ENCODE measurements around the gene BTNL3.
"Not testable (repeated sequence)": the region's sequence is repeated elsewhere in the genome, so short reads cannot be mapped to it uniquely, and the experiment has no call there.

The BTNL3 gene, protein sequence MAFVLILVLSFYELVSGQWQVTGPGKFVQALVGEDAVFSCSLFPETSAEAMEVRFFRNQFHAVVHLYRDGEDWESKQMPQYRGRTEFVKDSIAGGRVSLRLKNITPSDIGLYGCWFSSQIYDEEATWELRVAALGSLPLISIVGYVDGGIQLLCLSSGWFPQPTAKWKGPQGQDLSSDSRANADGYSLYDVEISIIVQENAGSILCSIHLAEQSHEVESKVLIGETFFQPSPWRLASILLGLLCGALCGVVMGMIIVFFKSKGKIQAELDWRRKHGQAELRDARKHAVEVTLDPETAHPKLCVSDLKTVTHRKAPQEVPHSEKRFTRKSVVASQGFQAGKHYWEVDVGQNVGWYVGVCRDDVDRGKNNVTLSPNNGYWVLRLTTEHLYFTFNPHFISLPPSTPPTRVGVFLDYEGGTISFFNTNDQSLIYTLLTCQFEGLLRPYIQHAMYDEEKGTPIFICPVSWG

DNA sequence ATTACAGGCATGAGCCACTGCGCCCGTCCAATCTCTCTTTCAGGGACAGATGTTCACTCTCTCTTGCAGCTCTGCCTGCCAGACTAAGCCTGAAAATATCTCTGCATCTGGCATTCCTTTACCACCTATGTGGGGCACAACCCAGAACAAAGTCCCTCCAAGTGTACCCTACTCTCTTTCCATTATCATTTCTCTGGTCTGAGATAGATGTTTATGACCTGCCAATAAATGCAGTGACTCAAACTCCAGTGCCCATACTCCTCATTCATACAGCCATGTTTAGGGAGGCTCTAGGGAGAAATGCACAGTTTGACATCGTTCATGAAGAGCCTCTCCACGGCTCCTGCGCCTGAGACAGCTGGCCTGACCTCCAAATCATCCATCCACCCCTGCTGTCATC lies at the start of gene BTNL3:
BTNL3 (plus strand) TSS at position 255 of the 400 bp plus-strand sequence. CDS start 183 bp downstream, outside the sequence.
- H3K4me3 ChIP-seq (ENCODE audit: low read depth, low read length): no peak within 1 kb of the TSS

DNA sequence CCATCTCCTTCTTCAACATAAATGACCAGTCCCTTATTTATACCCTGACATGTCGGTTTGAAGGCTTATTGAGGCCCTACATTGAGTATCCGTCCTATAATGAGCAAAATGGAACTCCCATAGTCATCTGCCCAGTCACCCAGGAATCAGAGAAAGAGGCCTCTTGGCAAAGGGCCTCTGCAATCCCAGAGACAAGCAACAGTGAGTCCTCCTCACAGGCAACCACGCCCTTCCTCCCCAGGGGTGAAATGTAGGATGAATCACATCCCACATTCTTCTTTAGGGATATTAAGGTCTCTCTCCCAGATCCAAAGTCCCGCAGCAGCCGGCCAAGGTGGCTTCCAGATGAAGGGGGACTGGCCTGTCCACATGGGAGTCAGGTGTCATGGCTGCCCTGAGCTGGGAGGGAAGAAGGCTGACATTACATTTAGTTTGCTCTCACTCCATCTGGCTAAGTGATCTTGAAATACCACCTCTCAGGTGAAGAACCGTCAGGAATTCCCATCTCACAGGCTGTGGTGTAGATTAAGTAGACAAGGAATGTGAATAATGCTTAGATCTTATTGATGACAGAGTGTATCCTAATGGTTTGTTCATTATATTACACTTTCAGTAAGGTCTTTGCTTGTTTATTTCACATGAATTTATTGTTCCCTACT lies 38.2 kb upstream of the BTNL3 start:
- no peak overlapping the region for H3K4me3 ChIP-seq (ENCODE audit: low read depth, low read length)

DNA sequence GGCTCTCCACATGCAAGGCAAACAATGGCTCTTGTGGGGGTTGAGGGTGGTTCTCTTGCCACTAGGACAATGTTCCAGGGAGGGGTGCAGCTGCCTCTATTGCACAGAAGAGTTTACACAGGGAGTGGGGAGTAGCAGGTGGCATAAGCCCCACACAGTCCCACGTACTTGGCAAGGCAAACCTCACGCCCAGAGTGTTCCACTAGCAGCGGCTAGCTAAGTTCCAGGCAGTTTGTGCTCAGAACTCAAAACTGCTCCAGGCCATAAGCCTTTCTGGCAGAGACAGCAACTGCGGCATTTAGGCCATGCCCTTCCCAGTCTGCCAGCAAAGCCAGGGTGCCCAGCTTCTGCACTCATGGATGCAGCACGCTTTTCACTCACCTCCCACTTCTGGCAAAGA lies 29.0 kb upstream of the BTNL3 start:
- no peak overlapping the region for H3K4me3 ChIP-seq (ENCODE audit: low read depth, low read length)

DNA sequence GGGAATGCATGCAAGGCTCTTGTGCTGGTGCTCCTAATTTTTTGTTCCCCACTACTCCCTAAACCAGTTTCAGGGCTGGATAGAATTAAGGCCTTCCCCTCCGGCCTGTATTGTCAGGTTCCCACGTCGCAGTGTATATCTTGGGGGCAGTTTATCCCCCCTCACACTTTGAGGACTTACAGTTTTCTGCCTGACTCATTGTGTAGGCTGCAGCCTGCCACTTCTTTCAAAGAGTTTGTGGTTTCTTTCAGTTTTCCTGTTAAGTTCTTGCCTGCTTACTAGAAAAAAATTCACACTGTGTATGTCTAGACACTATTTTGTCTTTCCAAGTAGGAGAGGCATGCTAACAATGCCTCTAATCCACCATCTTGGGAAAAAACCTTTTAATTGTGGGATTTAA lies 28.4 kb upstream of the BTNL3 start:
- no peak overlapping the region for H3K4me3 ChIP-seq (ENCODE audit: low read depth, low read length)

DNA sequence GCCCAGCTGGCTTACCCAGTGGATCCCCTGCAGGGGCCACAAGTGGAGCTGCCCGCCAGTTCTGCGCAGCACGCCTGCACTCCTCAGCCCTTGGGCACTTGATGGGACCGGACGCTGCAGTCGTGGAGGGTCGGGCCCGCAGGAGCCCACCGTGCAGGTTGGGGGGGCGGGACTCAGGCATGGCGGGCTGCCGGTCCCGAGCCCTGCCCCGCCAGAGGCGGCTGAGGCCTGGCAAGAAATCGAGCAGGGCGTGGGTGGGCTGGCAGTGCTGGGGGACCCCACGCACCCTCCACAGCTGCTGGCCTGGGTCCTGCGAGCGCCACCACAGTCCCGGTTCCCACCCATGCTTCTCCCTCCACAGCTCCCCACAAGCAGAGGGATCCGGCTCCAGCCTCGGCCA lies 19.2 kb upstream of the BTNL3 start:
- no peak overlapping the region for H3K4me3 ChIP-seq (ENCODE audit: low read depth, low read length)

DNA sequence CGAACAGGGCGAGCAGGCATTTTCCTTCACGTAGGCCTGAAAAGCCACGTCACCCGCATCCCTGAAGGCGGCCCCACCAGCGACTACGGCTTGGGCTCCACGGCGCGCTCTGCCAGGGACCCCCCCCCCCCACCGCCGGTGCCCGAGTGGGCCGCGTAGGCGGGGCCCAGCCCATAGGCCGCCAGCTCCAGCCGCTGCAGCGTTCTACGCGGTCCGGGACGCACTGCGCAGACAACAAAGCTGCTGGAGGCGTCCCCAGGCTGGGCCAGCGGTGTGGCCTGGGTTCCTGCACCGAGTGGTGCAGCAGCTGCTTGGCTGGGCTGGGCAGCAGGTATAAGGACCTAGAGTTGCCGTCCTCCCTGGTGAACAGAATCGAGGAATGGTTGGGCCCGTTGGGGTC lies 18.3 kb upstream of the BTNL3 start:
- H3K4me3 ChIP-seq (ENCODE audit: low read depth, low read length): no peak overlapping the region

DNA sequence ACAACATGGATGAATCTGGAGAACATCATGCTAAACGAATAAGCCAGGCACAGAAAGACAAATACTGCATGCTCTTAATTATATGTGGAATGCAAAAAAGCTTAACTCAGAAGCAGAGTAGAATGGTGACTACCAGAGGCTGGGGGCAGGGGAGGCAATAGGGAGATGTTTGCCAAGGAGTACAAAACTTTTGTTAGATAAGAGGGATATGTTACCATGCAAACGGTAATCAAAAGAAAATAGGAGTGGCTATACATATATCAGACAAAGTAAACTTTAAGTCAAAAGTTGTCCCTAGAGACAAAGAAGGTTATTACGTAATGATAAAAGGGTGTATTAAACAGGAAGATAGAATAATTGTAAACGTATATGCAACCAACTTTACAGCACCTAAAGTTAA lies 17.8 kb upstream of the BTNL3 start:
- H3K4me3 ChIP-seq (ENCODE audit: low read depth, low read length): no peak overlapping the region

DNA sequence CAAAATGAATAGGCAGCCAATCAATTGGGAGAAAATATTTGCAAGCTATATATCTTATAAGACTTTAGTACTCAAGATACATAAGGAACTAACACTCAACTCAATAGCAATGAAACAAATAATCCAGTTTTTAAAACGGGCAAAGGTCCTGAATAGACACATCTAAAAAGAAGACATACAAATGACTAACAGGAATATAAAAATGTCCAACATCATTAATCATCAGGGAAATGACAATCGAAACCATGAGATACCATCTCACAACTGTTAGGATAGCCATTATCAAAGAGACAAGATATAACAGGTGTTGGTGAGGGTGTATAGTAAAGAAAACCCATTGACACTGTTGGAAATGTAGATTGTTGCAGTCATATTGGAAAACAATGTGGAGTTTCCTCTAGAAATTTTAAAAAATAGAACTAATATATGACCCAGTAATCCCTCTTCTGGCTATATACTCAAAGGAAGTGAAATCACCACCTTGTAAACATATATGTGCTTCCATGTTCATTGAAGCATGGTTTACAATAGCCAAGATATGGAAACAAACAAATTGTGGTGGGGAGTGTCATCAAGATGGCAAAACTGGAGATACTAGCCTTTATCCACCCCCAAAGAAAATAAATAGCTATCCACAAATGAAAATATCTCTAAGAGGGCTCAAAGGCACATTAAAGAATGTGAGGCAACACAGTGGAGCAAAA lies 13.9 kb upstream of the BTNL3 start:
- H3K4me3 ChIP-seq (ENCODE audit: low read depth, low read length): no peak overlapping the region

DNA sequence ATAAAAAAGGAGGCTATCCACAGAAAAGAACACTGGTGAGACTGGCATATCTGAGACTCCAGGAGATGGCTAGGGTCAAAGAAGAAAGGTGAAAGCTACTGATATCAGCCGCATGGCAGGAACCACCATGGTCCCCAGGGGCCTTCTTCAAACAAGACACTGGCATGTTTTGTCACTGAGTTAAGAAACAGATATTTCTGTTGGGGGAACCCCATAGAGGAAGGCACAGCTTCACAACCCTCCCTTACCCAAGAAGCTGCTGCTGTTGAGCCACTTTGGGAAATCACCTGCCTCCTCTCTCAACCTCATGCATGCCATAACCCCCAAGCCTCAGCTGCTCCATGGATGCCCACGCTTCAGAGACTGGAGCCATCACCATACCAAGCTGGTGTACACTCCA lies 13.3 kb upstream of the BTNL3 start:
- H3K4me3 ChIP-seq (ENCODE audit: low read depth, low read length): no peak overlapping the region

DNA sequence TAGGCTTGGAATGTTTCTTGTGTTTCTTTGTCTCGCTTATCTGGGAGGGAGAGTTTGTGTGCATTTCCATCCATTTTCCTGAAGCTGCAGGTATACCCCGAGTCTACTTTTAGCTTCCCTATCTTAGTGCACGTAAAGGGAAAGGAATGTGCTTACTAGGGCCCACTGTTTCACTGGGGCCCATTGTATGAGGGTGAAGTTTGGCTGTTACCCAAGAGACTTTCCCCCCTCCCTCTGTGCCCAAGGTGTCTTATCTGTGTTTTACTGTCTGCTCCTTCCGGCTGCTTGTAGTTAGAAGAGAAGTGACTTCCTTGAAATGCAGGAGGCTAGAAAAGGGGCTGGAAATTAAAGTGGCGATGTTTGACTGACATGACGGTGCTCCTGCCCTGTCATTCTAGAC lies 12.1 kb upstream of the BTNL3 start:
- H3K4me3 ChIP-seq (ENCODE audit: low read depth, low read length): no peak overlapping the region

DNA sequence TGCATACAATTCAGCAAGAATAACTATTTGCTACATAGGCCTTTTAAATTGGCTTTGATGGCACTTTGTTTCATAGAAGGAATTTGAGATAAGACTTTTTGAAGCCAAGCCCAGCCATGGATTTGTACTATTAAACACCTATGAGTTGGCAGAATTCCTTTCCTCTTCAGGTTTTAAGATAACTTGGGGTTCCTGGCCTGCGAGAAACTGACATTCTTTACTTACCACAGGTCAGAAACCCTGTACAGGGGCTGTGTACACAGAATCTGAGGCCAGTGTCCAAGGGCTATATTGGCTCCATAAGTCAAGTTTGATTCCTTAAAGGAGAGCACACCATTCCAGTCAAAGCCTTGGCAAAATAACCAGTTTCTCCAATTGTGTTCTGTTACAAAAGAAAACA lies 10.8 kb upstream of the BTNL3 start:
- H3K4me3 ChIP-seq (ENCODE audit: low read depth, low read length): no peak overlapping the region

DNA sequence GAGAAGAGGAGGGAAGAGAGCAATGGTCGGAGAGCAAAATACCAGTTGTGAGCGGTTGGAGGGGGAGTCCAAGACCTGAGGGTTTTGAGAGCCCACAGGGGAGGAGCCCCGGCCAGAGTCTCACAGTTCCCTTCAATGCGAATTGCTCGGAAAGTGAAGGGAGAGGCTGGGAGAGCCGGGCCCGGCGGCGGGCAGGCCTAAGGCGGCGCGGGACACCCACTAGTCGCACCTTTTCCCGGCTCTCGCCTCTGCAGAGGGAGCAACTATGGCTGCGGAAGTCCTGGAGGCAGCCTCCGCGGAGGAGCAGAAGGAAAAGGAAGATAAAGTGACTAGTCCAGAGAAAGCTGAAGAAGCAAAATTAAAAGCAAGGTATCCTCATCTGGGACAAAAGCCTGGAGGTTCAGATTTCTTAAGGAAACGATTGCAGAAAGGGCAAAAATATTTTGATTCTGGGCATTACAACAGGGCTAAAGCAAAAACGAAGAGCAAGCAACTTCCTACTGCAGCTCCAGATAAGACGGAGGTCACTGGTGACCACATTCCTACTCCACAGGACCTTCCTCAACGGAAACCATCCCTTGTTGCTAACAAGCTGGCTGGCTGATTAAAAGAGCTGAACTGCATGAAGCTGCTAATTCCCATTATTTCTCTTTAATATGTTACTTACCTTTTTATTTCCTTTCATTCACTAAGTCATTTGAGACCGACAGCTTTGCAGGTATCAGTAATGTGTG lies 6.5 kb upstream of the BTNL3 start:
- H3K4me3 ChIP-seq (ENCODE audit: low read depth, low read length): no peak overlapping the region

DNA sequence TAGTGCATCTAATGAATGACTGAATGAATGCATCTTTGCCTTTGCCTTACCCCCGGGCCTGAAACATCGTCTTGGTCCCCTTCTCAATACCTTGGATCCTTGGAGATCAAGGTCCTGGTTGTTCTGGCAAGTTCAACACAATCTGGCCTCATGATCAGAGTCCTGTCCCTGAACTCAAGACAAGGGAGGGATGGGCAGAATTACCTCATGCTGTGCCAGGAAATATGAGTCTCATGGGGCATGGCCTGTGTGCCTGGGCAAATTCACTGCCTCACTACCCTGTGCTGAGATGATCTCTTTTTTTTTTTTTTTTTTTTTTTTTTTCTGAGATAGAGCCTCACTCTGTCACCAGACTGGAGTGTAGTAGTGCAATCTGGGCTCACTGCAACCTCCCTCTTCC lies 630 bp upstream of the BTNL3 start:
- H3K4me3 ChIP-seq (ENCODE audit: low read depth, low read length): no peak overlapping the region

DNA sequence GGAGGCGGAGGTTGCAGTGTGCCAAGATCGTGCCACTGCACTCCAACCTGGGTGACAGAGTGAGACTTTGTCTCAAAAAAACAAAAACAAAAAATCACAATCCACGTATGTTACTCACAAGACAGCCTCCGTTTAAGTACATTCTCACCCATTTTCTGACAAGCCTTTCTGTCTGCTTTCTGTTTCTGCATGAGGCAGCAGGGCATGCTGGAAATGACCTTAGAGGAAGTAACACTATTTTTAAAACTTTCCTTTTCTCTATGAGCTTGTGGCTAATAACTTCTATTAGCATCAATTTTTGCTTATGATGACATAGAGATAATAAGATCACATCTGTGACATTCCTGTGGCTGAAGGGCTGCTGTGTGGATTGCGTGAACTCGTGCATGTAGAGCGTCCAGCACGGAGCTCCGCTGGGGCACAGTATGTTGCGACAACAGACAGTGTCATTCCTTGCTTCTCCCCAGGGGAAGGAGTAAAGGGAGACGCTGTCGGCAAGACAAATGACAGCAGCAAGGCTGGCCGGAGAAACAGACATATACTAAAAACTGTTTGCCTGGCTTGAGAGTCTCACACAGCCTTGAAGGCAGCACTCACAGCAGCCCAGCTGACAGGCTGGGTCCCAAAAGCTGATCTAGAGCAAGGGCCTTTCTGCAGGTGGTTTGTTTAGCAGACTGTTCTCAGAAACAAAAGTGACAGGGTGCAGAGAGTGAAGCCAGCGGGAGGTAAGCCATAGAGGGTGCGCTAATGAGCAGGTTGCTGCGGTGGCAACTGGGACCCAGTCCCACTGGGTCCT lies 1.6 kb downstream of the BTNL3 start:
- H3K4me3 ChIP-seq (ENCODE audit: low read depth, low read length): no peak overlapping the region

DNA sequence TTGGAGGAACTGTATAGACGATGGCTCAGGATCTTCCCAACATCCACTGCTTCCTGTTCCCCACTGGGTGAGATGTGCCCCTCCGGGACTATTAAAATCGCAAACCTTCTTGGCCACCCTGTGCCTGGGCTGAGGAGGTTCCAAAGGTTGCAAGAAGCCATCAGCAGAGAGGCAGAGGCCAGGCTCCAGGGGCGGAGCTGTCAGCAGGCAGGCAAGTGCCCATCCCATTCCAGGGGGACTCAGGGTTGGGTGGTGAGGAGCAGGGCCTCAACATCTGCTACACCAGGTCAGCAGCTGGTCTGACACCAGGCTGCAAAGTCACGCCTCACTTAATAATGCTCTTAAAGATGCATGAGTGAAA lies 2.2 kb downstream of the BTNL3 start:
- no peak overlapping the region for H3K4me3 ChIP-seq (ENCODE audit: low read depth, low read length)

DNA sequence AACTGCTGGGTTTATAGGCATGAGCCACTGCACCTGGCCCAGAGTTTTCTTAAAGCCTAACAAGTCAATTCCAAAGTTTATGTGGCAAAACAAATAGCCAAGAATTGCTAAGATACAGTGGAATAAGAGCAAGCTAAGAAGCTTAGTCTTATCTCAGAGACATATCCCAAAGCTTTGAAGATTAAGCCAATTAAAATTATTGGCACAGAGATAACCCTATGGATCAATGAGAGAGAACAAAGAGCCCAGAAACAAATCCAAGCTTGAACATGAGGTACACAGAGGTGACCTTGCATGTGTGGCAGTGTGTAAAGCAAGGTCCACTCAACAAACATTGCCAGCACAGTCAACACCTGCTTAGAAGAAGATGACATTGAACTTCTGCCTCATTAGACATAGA lies 13.3 kb downstream of the BTNL3 start:
- no peak overlapping the region for H3K4me3 ChIP-seq (ENCODE audit: low read depth, low read length)

DNA sequence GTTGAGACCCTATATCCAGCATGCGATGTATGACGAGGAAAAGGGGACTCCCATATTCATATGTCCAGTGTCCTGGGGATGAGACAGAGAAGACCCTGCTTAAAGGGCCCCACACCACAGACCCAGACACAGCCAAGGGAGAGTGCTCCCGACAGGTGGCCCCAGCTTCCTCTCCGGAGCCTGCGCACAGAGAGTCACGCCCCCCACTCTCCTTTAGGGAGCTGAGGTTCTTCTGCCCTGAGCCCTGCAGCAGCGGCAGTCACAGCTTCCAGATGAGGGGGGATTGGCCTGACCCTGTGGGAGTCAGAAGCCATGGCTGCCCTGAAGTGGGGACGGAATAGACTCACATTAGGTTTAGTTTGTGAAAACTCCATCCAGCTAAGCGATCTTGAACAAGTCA lies 17.1 kb downstream of the BTNL3 start:
- H3K4me3 ChIP-seq (ENCODE audit: low read depth, low read length): no peak overlapping the region

DNA sequence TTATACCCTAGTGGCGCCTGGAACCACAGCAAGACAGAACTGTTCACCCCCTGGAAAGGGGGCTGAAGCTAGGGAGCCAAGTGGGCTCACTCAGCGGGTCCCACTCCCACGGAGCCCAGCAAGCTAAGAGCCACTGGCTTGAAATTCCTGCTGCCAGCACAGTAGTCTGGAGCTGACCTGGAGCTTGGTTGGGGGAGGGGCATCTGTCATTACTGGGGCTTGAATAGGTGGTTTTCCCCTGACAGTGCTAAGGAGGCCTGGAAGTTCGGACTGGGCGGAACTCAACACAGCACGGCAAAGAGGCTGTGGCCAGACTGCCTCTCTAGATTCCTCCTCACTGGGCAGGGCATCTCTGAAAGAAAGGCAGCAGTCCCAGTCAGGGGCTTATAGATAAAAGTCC lies 19.5 kb downstream of the BTNL3 start:
- no peak overlapping the region for H3K4me3 ChIP-seq (ENCODE audit: low read depth, low read length)

DNA sequence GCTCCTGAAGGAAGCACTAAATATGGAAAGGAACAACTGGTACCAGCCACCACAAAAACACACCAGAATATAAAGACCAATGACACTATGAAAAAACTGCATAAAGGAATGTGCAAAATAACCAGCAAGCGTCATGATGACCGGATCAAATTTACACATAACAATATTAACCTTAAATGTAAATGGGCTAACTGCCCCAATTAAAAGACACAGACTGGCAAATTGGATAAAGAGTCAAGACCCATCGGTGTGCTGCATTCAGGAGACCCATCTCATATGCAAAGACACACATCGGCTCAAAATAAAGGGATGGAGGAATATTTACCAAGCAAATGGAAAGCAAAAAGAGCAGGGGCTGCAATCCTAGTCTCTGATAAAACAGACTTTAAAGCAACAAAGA lies 21.4 kb downstream of the BTNL3 start:
- not testable (repeated sequence) for H3K4me3 ChIP-seq (ENCODE audit: low read depth, low read length)

DNA sequence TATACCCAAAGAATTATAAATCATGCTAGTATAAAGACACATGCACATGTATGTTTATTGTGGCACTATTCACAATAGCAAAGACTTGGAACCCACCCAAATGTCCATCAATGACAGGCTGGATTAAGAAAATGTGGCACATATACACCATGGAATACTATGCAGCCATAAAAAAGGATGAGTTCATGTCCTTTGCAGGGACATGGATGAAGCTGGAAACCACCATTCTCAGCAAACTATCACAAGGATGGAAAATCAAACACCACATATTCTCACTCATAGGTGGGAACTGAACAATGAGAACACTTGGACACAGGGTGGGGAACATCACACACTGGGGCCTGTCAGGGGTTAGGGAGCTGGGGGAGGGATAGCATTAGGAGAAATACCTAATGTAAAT lies 26.0 kb downstream of the BTNL3 start:
- not testable (repeated sequence) for H3K4me3 ChIP-seq (ENCODE audit: low read depth, low read length)

DNA sequence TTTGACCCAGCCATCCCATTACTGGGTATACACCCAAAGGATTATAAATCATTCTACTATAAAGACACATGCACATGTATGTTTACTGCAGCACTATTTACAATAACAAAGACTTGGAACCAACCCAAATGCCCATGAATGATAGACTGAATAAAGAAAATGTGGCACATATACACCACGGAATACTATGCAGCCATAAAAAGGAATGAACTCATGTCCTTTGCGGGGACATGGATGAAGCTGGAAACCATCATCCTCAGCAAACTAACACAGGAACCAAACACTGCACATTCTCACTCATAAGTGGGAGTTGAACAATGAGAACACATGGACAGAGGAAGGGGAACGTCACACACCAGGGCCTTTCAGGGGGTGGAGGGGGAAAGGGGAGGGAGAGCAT lies 28.8 kb downstream of the BTNL3 start:
- not testable (repeated sequence) for H3K4me3 ChIP-seq (ENCODE audit: low read depth, low read length)
